ENCODE results near the gene GVQW3. TPM values are rescaled to one million over a fixed set of nuclear protein-coding genes. Genes with fewer than 3 reads are reported as not detected.

GVQW3 gene
- total and polyA plus RNA-seq, 9 donors: 2.1 to 6.0 (median 3.4) TPM

DNA sequence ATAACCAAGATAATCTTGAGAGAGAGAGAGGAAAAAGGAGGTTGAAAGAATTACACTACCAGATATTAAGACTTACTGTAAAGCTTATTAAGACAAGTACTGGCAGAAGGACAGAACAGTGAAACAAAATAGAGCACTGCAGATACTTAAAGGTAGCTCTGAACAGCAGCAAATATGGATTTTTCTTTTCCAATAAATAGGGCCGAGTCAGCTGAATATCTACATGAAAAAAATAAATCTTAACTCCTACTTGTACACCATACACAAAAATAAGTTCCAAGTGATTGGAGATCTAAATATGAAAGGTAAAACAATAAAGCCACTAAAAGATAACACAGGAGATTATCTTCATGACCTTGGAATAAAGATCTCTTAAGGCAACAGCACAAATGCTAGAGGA is 12.6 kb upstream of the GVQW3 start:
- no peaks in the 10 kb centered on the region for H3K36me3 ChIP-seq
- WGBS, 3 donors: 36 to 41% (median 37%) methylated on average over 1 of the region's 1 CpG
- no peaks in the 10 kb centered on the region for H3K9me3 ChIP-seq
- no peaks in the 10 kb centered on the region for H3K27me3 ChIP-seq
- no peak for DNase-seq
- TF ChIP-seq POLR2A (IDR thresholded peaks at IDR 0.05) (no peak), EP300 (IDR thresholded peaks at IDR 0.05) (no peak)
- TF ChIP-seq, protein P1, sequence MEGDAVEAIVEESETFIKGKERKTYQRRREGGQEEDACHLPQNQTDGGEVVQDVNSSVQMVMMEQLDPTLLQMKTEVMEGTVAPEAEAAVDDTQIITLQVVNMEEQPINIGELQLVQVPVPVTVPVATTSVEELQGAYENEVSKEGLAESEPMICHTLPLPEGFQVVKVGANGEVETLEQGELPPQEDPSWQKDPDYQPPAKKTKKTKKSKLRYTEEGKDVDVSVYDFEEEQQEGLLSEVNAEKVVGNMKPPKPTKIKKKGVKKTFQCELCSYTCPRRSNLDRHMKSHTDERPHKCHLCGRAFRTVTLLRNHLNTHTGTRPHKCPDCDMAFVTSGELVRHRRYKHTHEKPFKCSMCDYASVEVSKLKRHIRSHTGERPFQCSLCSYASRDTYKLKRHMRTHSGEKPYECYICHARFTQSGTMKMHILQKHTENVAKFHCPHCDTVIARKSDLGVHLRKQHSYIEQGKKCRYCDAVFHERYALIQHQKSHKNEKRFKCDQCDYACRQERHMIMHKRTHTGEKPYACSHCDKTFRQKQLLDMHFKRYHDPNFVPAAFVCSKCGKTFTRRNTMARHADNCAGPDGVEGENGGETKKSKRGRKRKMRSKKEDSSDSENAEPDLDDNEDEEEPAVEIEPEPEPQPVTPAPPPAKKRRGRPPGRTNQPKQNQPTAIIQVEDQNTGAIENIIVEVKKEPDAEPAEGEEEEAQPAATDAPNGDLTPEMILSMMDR (IDR thresholded peaks at IDR 0.05): no peak
- H3K4me1 ChIP-seq (ENCODE audit: insufficient read depth): no peaks in the 10 kb centered on the region
- H3K27ac ChIP-seq: no peak overlapping the region
- H3K4me3 ChIP-seq: no peak overlapping the region
- intact Hi-C loops (cut with DNase I): no loop called here

DNA sequence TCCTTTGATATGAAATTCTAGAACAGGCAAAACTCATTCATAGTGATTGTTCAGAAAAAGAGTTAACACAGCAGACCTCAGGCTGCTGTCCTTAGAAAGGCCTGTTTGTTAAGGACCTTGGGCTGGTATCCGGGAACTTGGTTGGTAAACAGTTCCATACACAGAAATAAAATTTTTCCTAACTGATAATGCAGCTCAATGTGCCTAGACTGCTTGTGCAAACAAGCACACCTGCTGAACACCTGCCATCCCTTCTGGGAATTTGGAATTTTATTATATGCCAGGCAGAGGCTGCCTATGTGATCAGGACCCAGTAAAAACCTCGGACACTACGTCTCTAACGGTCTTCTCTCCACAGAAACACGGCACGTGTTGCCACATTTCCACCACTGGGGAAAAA is 11.7 kb upstream of the GVQW3 start:
- intact Hi-C loops (cut with DNase I): no loop called here
- WGBS, 3 donors: 84 to 92% (median 90%) methylated on average over 6 of the region's 6 CpGs

DNA sequence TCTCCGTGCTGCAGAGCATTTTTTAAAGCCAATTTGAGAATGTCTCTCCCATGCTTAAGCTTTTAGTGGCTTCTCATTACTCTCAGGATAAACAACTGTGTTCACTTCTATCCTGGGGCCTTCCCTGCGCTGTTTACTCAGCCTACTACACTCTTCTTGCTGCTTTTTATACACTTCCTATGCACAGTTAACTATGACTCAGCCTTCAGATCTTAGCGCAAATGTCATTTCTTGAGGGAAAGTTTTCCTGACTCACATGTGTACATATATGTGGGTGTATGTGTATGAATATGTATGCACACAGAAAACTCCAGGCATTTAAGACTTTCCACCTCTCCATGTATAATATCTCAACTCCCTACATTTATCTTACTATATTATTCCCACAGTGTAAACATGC is 10.0 kb upstream of the GVQW3 start:
- WGBS, 3 donors: 62 to 78% (median 78%) methylated on average over 3 of the region's 3 CpGs
- intact Hi-C loops (cut with DNase I): no loop called here
- Histone ChIP-seq H3K27me3 (no peaks in the 10 kb centered on the region), H3K9me3 (no peaks in the 10 kb centered on the region), H3K4me3 (no peak overlapping the region), H3K27ac (no peak overlapping the region), H3K36me3 (no peaks in the 10 kb centered on the region), H3K4me1 (ENCODE audit: insufficient read depth) (peaks cover 4% of the 10 kb centered on the region)
- DNase-seq: no peak
- TF ChIP-seq EP300 (IDR thresholded peaks at IDR 0.05) (no peak), POLR2A (IDR thresholded peaks at IDR 0.05) (no peak)
- TF ChIP-seq, protein P1 (IDR thresholded peaks at IDR 0.05): no peak

More for the DNA sequence above, 11.7 kb upstream of the GVQW3 start:
- H3K36me3 ChIP-seq: no peaks in the 10 kb centered on the region
- H3K9me3 ChIP-seq: no peaks in the 10 kb centered on the region
- H3K27me3 ChIP-seq: no peaks in the 10 kb centered on the region
- TF ChIP-seq EP300 (IDR thresholded peaks at IDR 0.05) (no peak), POLR2A (IDR thresholded peaks at IDR 0.05) (no peak)
- TF ChIP-seq, protein P1 (IDR thresholded peaks at IDR 0.05): no peak
- H3K4me3 ChIP-seq: no peak overlapping the region
- no peak overlapping the region for H3K27ac ChIP-seq
- no peak for DNase-seq
- H3K4me1 ChIP-seq (ENCODE audit: insufficient read depth): no peaks in the 10 kb centered on the region

DNA sequence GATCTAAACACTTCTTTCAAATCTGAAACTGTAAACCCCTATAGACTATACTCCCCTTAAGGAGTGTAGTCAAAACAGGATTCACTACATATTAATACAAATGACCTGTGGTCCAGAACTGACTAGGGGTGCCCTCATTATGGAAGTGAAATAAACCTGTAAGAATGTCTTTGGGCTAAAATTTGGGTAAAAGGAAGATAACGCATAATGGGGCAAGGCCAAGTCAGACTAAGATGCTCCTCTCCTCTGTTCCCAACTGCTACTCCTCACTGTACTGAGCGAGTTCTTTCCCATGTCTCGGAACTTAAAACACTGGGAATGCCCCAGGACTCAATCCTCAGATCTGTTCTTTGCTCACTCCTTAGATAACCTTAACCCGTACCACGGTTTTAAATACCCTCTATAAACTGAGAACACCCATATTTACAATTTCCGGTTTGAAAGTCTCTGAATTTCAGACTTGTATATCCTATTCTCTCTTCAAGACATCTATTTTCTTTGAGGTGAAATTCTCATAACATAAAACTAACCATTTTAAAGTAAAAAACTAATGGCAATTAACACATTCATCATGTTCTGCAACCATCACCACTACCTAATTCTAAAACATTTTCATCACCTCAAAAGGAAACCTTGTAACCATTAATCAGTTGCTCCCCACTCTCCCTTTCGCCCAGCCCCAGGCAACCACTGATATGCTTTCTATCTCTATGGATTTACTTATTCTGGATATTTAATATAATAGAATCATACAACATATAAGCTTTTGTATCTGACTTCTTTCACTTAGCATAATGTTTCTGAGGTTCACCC is 4.2 kb upstream of the GVQW3 start:
- TF ChIP-seq POLR2A (IDR thresholded peaks at IDR 0.05): no peak
- no peak for TF ChIP-seq EP300 (IDR thresholded peaks at IDR 0.05)
- TF ChIP-seq, protein P1 (IDR thresholded peaks at IDR 0.05): no peak
- H3K9me3 ChIP-seq: no peaks in the 10 kb centered on the region
- no peak for DNase-seq
- H3K4me1 ChIP-seq (ENCODE audit: insufficient read depth): peaks cover 9% of the 10 kb centered on the region
- intact Hi-C loops (cut with DNase I): no loop called here
- H3K27me3 ChIP-seq: no peaks in the 10 kb centered on the region
- H3K27ac ChIP-seq: no peak overlapping the region
- H3K36me3 ChIP-seq: no peaks in the 10 kb centered on the region
- no peak overlapping the region for H3K4me3 ChIP-seq
- 89 to 91% (median 90%) methylated on average over 7 of the region's 7 CpGs for WGBS, 3 donors

All from ovary (tissue), 9 donors.